ENCODE measurements around the gene NAP1L4.

GRCh38 chr11:3002871-3003270 is 10.7 kb upstream of the NAP1L4 start:
- TF ChIP-seq CTCF (IDR thresholded peaks at IDR 0.05) (no peak), ZFX (IDR thresholded peaks at IDR 0.05; ENCODE audit: borderline replicate concordance) (no peak)

Data from 22Rv1 (cell line).